Mucosa of descending colon (tissue), 3 donors: Measurements from ENCODE around the gene HOXA4. TPM values are rescaled to one million over a fixed set of nuclear protein-coding genes. Genes with fewer than 3 reads are reported as not detected.

Experiments
- ATAC-seq: fragments of 200-7000 bp; cut with Tn5 transposase; one replicate; pipeline ENCODE4 v1.9.1; 2020; ENCODE audit warnings: mild to moderate bottlenecking, moderate library complexity
- DNase-seq, 3 donors: peaks; one replicate each; pipeline ENCODE4 v3.0.0-alpha.2; 2020
- H3K36me3 ChIP-seq: fragments of 200-600 bp; one replicate; pipeline ENCODE4 v1.8.0; 2021; ENCODE audit warnings: low read depth, mild to moderate bottlenecking
- H3K4me1 ChIP-seq: fragments of 200-600 bp; one replicate; pipeline ENCODE4 v1.8.0; 2021; ENCODE audit warnings: low read depth, mild to moderate bottlenecking
- H3K4me3 ChIP-seq: fragments of 200-600 bp; one replicate; pipeline ENCODE4 v1.8.0; 2021; ENCODE audit warnings: mild to moderate bottlenecking
- H3K9me3 ChIP-seq: fragments of 200-600 bp; one replicate; pipeline ENCODE4 v1.8.0; 2021; ENCODE audit warnings: mild to moderate bottlenecking
- CTCF ChIP-seq: fragments of 200-600 bp; IDR thresholded peaks from one replicate; pipeline ENCODE4 v1.8.0; 2022; ENCODE audit warnings: antibody characterized with exemption, mild to moderate bottlenecking
- intact Hi-C, 2 donors: fragments of 100-400 bp; cut with DNase I in 1 of 2; cut with micrococcal nuclease in 1 of 2; formaldehyde crosslinking; loops; one replicate each; pipeline versions ENCODE4 v1.11.0 to v1.11.1; 2022; cut with DNase I, micrococcal nuclease
- total RNA-seq, 3 donors: library from RNA; stranded (reverse); fragmentation: NEBNext Ultra II Directional in 2 of 3; extraction: Animal tissue kit (Norgen Biotek cat#: 25700) in 2 of 3; gene quantifications; one replicate each; pipeline versions ENCODE4 v1.2.1 to v1.2.4, GENCODE V29; 2021 to 2023
- donor health status: DM: no; HTN: no; CAD: no; lungs with moderate emphysema.
- donor health status: DM: no; HTN: no; CAD: no.
- donor health status: DM: no; HTN: yes; CAD: no.

Gene HOXA4
- total RNA-seq, 3 donors from 2014 or later, result 5.9 to 9.5 (median 8.3) TPM

DNA sequence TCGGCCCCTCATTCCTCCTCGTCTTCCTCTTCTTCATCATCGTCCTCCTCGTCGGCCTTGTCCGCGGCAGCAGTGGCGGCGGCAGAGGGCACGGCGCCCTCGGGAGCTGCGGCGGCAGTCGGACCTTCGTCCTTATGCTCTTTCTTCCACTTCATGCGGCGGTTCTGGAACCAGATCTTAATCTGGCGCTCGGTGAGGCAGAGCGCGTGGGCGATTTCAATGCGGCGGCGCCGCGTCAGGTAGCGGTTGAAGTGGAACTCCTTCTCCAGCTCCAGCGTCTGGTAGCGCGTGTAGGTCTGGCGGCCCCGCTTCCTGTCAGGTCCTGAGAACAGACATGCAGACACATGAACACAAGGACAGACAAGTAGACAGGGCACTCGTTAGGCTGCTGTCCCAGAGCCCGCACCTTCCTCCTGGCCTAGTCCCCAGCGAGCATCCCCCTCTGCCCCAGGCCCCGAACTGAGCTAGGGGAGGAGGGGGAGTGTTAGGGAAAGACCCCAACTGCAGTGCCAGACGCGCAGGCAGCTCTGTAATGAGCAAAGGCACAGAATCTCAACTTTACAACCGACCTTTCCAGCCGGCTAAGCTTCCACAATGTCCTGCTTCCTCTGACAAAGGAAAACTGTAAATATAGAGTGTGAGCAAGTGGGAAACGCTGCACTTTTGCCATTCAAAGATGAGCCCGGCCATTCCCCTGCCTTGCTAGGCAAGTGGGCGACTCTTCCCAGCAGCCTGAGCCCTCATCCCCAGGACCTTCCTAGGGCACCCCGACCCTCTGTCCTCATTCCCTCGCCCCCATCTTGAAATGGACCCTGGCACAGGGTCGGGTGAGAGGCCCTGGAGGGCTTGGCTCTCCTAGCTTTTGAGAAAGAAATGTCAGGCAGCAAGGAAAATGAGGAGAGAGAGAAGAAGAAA is 24.6 kb upstream of the HOXA4 start:
- TF ChIP-seq CTCF, result no peak
- Histone ChIP-seq H3K36me3 (no peaks in the 10 kb centered on the region), H3K4me1 (peaks cover 35% of the 10 kb centered on the region), H3K4me3 (no peak overlapping the region), H3K9me3 (no peaks in the 10 kb centered on the region)
- no peak for ATAC-seq
- intact Hi-C loops, result loop anchor here in 1 of 2 donors (10.0 kb wide), 1 partner anchor 780 kb away; no protein-coding TSS in a partner anchor
- DNase-seq, result peak in 2 of 3 donors; percentile 66 to 71

GRCh38 chr7:27154369-27154768 is 23.8 kb upstream of the HOXA4 start:
- ATAC-seq (no peak), DNase-seq (peak in 1 of 3 donors; percentile 48)
- H3K4me3 ChIP-seq, result no peak overlapping the region
- H3K4me1 ChIP-seq, result peaks cover 37% of the 10 kb centered on the region
- no peaks in the 10 kb centered on the region for H3K36me3 ChIP-seq
- TF ChIP-seq CTCF, result no peak
- H3K9me3 ChIP-seq, result no peaks in the 10 kb centered on the region
- intact Hi-C loops, result loop anchor here in 1 of 2 donors (10.0 kb wide), 1 partner anchor 780 kb away; no protein-coding TSS in a partner anchor

DNA sequence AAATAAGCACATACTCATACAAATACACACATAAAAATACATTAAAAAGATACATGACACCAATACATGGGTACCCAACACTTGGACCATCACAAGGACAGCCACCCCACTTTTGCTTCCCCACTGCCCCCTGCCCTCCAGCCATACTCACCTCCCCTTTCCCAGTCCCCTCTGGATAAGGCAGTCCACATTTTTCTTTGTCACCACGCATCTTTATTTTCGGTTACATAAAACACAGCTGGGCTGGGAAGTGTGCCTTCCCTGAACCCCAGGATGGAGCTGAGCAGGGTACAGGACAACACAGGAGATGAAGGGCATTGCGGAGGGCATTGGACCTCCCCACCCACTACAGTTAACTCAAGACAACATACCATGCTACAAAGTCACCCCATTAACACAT is 23.0 kb upstream of the HOXA4 start:
- DNase-seq (peak in 1 of 3 donors; percentile 33), ATAC-seq (no peak)
- no peaks in the 10 kb centered on the region for H3K36me3 ChIP-seq
- H3K4me3 ChIP-seq, result no peak overlapping the region
- no peaks in the 10 kb centered on the region for H3K9me3 ChIP-seq
- no peak for TF ChIP-seq CTCF
- peaks cover 39% of the 10 kb centered on the region for H3K4me1 ChIP-seq
- intact Hi-C loops, result loop anchor here in 1 of 2 donors (10.0 kb wide), 1 partner anchor 779 kb away; no protein-coding TSS in a partner anchor

DNA sequence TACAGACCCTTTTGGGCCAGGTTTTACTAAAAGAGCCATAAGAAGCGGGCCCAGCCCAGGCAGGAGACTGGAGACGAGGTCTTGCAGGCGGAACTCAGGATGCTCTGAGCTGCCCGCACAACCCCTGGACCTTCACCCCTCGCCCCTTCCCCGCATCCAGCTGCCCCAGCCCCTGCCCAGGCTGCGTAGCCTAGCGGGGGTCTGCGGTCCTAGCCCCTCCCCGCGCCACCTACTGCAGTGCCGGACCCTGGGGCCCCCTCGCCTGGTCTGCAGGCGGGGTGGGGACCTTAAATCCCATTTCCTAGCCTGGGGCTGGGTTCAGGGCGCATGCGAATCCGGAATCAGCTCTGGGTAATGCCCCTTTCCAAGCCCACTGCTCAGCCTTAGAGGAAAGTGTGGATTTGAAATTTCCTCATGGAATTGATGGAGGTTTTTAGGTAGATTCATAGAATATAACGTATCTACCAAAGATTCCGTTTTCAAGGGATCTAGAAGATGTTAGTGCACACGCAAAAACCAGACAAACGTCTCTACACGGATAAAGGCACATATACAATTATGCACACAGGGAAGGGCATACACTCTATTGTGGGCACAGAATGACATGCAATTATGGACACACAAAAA is 22.4 kb upstream of the HOXA4 start:
- intact Hi-C loops, result loop anchor here in 1 of 2 donors (10.0 kb wide), 1 partner anchor 778 kb away; no protein-coding TSS in a partner anchor
- H3K4me3 ChIP-seq, result no peak overlapping the region
- no peak for TF ChIP-seq CTCF
- DNase-seq (no peak), ATAC-seq (no peak)
- H3K4me1 ChIP-seq, result peaks cover 41% of the 10 kb centered on the region
- no peaks in the 10 kb centered on the region for H3K9me3 ChIP-seq
- H3K36me3 ChIP-seq, result no peaks in the 10 kb centered on the region

DNA sequence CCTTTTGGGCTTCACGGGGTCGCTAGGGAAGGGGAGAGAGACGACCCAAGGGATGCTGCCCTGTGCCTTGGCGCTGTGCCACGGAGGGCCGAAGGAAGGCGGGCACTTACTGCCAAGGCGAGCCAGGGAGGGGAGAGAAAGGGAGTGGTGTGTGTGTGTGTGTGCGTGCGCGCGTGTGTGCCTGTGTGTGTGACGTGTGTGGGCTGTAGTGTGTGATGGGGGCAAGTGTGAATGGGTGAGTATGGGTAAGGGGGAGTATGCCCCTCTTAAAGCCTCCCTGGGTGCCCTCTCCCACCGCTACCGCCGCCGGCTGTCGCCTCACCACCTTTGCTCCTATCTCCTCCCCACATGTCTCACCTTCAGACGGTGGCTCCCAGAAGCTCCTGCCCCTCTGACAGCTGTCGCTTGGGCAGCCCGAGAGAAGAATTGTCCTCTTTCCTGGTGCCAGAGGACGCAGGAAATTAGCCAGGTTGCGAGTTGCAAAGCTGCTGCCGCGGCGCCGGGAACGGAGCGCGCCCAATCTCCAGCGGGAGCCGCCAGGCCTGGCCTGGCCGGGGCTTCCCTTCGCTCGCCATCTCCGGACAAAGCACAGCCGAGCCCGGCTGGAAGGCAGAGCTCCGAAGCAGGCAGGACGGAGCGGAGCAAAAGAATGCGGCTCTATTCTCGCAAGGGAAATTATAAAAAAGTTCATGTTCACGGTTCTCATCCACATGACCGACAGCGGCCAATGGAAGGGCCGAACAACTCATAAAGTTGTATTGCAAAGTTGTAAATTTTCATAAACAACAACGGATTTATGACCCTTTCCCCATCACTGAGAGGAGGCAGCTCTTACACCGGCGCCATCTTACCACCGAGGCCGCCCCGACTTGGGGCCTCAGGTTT is 21.6 kb upstream of the HOXA4 start, which contains the start of gene HOXA3:
Gene HOXA3 (minus strand): TSS at position 653 of the 885 bp plus-strand sequence. CDS start 41,943 bp downstream, outside the sequence.
- TF ChIP-seq CTCF, result no peak
- H3K36me3 ChIP-seq, result no peaks in the 10 kb centered on the region
- peak within 1 kb of the TSS; percentile 74 for H3K4me3 ChIP-seq
- intact Hi-C loops, result loop anchor here in 1 of 2 donors (10.0 kb wide), 1 partner anchor 777 kb away; no protein-coding TSS in a partner anchor
- no peaks in the 10 kb centered on the region for H3K9me3 ChIP-seq
- DNase-seq, result peak; percentile 87
- peak; percentile 48 for ATAC-seq
- H3K4me1 ChIP-seq, result peaks cover 41% of the 10 kb centered on the region
